IMR-90 (cell line): ENCODE results near the gene CDCP1.

Source experiments
- BHLHE40 ChIP-seq: fragments of 150-350 bp; IDR thresholded peaks from 2 replicates; pipeline ENCODE4 v1.6.1; 2016; ENCODE audit warnings: mild to moderate bottlenecking, low read depth, low read length
- CEBPB ChIP-seq: IDR thresholded peaks from 2 replicates; pipeline ENCODE4 v1.6.1; 2012; ENCODE audit warnings: low read depth, low read length, improper control_type of control experiment
- CHD1 ChIP-seq: IDR thresholded peaks from 2 replicates; pipeline ENCODE4 v1.6.1; 2012; ENCODE audit warnings: low read depth, low read length, improper control_type of control experiment
- CTCF ChIP-seq: conservative IDR thresholded peaks from 2 replicates; pipeline ENCODE4 v1.5.1; 2012; ENCODE audit warnings: mild to moderate bottlenecking, low read depth, low read length, improper control_type of control experiment
- ELK1 ChIP-seq: fragments of 150-350 bp; IDR thresholded peaks from 2 replicates; pipeline ENCODE4 v1.6.1; 2016; ENCODE audit warnings: low read depth, mild to moderate bottlenecking, low read length, moderate library complexity, borderline replicate concordance
- MAFK ChIP-seq: IDR thresholded peaks from 2 replicates; pipeline ENCODE4 v1.6.1; 2012; ENCODE audit warnings: low read depth, low read length, improper control_type of control experiment
- MXI1 ChIP-seq: IDR thresholded peaks from 2 replicates; pipeline ENCODE4 v1.6.1; 2012; ENCODE audit warnings: low read depth, mild to moderate bottlenecking, low read length, moderate library complexity, borderline replicate concordance
- NFE2L2 ChIP-seq: fragments of 150-350 bp; IDR thresholded peaks from 2 replicates; pipeline ENCODE4 v1.6.1; 2016; ENCODE audit warnings: low read depth, mild to moderate bottlenecking, low read length
- POLR2A ChIP-seq: IDR thresholded peaks from 2 replicates; pipeline ENCODE4 v1.6.1; 2012; ENCODE audit warnings: mild to moderate bottlenecking, low read depth, low read length
- RAD21 ChIP-seq: IDR thresholded peaks from 2 replicates; pipeline ENCODE4 v1.6.1; 2012; ENCODE audit warnings: low read length, improper control_type of control experiment
- RCOR1 ChIP-seq: IDR thresholded peaks from 2 replicates; pipeline ENCODE4 v1.6.1; 2012; ENCODE audit warnings: mild to moderate bottlenecking, low read length, improper control_type of control experiment; ENCODE audit not compliant: insufficient replicate concordance
- RFX5 ChIP-seq: IDR thresholded peaks from 2 replicates; pipeline ENCODE4 v1.8.0; 2012; ENCODE audit warnings: low read depth, mild to moderate bottlenecking, low read length, moderate library complexity
- SMC3 ChIP-seq: fragments of 150-350 bp; IDR thresholded peaks from 2 replicates; pipeline ENCODE4 v1.6.1; 2016; ENCODE audit warnings: low read depth, mild to moderate bottlenecking, antibody characterized with exemption, low read length, moderate library complexity
- USF2 ChIP-seq: fragments of 150-350 bp; IDR thresholded peaks from 2 replicates; pipeline ENCODE4 v1.6.1; 2017; ENCODE audit warnings: mild to moderate bottlenecking, antibody characterized with exemption, low read length, low read depth

DNA sequence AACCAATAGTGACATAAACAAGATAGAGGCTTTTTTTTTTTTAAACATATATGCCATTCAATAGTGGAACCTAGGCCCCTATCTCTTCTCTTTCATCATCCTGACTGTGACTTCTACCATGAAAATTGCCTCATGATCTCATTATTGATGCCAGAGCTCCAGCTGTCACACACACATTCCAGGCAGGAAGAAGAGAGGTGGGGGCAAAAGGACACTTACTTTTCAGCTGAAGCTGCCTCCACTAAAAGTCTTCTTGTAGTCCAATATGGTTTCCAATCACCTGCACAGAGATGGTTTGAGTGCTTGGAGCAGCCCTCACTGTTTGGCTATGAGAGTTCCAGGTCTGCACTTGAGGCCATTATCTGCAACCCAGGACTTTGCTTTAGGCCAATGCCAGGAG, 75.1 kb downstream of the CDCP1 start:
- TF ChIP-seq POLR2A (no peak), CTCF (no peak), SMC3 (no peak), ELK1 (no peak), RCOR1 (no peak), CHD1 (no peak), NFE2L2 (no peak), MXI1 (no peak), MAFK (no peak), USF2 (no peak), RAD21 (no peak), BHLHE40 (no peak), CEBPB (no peak), RFX5 (no peak)
